GM12878 (cell line): ENCODE results near the gene ALG2. TPM values are rescaled to one million over a fixed set of nuclear protein-coding genes. Genes with fewer than 3 reads are reported as not detected.
"Not testable (repeated sequence)": the region's sequence is repeated elsewhere in the genome, so short reads cannot be mapped to it uniquely, and the experiment has no call there.

Experiments used
- ATAC-seq: fragments of 200-7000 bp; cut with Tn5 transposase; 3 replicates; pipeline ENCODE4 v1.9.1; 2020; ENCODE audit warnings: mild to moderate bottlenecking, moderate library complexity
- BruUV-seq: library from RNA; stranded (reverse); fragments of 400-500 nt; replicated peaks from 2 replicates; lab custom pipeline; 2021; lab: Mats Ljungman, UMichigan
- CTCF ChIA-PET: fragments of 300-600 bp; sonication (Branson Sonifier 250); formaldehyde crosslinking; extraction: SDS; loops from one replicate; lab custom pipeline; 2021; ENCODE audit warnings: inconsistent platforms; lab: Yijun Ruan, JAX
- POLR2A ChIA-PET: fragments of 350-600 bp; formaldehyde crosslinking; extraction: SDS; loops from one replicate; lab custom pipeline; 2021; ENCODE audit warnings: inconsistent platforms; lab: Charles Lee
- RAD21 ChIA-PET: fragments of 300-600 bp; sonication (Branson Sonifier 250); formaldehyde crosslinking; loops from one replicate; lab custom pipeline; 2023; ENCODE audit warnings: antibody characterized with exemption; ENCODE audit not compliant: unreplicated experiment; lab: Charles Lee
- SMC1A ChIA-PET: fragments of 300-600 bp; sonication (Branson Sonifier 250); formaldehyde crosslinking; loops from one replicate; lab custom pipeline; 2023; ENCODE audit not compliant: unreplicated experiment, uncharacterized antibody; lab: Charles Lee
- DNase-seq: peaks from one replicate; pipeline ENCODE4 v3.0.0-alpha.2; 2011; ENCODE audit warnings: low read depth, low spot score
- FAIRE-seq: peaks from 3 replicates; lab custom pipeline; 2011; peaks lifted over from hg19 to GRCh38; lab: Jason Lieb, UNC
- H2AFZ ChIP-seq: 2 replicates; pipeline ENCODE4 v1.6.0; 2011; ENCODE audit warnings: low read depth, low read length, control low read depth; ENCODE audit not compliant: control insufficient read depth
- H3K27ac ChIP-seq: 2 replicates; pipeline ENCODE4 v1.5.1; 2011; ENCODE audit warnings: control low read depth; ENCODE audit not compliant: control insufficient read depth, insufficient read depth
- H3K27me3 ChIP-seq, 2 experiments: replicated peaks in 1 of 2; 2 replicates each; pipeline versions ENCODE4 v1.6.0 to v1.6.1; 2011; ENCODE audit warnings: low read length in 1 of 2; ENCODE audit not compliant: control insufficient read depth in 2 of 2, insufficient read depth in 2 of 2
- H3K36me3 ChIP-seq, 2 experiments: 2 replicates each; pipeline ENCODE4 v1.5.1; 2011; ENCODE audit warnings: low read length in 1 of 2; ENCODE audit not compliant: control insufficient read depth in 2 of 2, insufficient read depth in 2 of 2
- H3K4me1 ChIP-seq: 2 replicates; pipeline ENCODE4 v1.6.1; 2011; ENCODE audit warnings: mild to moderate bottlenecking, low read length, moderate library complexity, mixed read lengths; ENCODE audit not compliant: control insufficient read depth, insufficient read depth
- H3K4me2 ChIP-seq: 2 replicates; pipeline ENCODE4 v1.6.0; 2011; ENCODE audit warnings: control low read depth; ENCODE audit not compliant: control insufficient read depth, insufficient read depth
- H3K4me3 ChIP-seq: fragments of 200-600 bp; sonication (generic); 2 replicates; pipeline ENCODE4 v1.5.1; 2016
- H3K79me2 ChIP-seq: 2 replicates; pipeline ENCODE4 v1.6.0; 2011; ENCODE audit warnings: low read length; ENCODE audit not compliant: control insufficient read depth, insufficient read depth
- H3K9ac ChIP-seq: 2 replicates; pipeline ENCODE4 v1.8.0; 2011; ENCODE audit warnings: low read length, control low read depth, mixed read lengths; ENCODE audit not compliant: control insufficient read depth, insufficient read depth
- H3K9me3 ChIP-seq: replicated peaks from 3 replicates; pipeline ENCODE4 v1.5.1; 2011; ENCODE audit warnings: mild to moderate bottlenecking, low read length; ENCODE audit not compliant: control insufficient read depth, insufficient read depth
- H4K20me1 ChIP-seq: 2 replicates; pipeline ENCODE4 v1.6.0; 2011; ENCODE audit not compliant: control insufficient read depth, insufficient read depth
- GATAD2B ChIP-seq: fragments of 450-650 bp; conservative IDR thresholded peaks from 2 replicates; pipeline ENCODE4 v1.6.1; 2017; ENCODE audit warnings: low read depth, mild to moderate bottlenecking, moderate library complexity
- SREBF2 ChIP-seq: IDR thresholded peaks from 2 replicates; pipeline ENCODE4 v1.6.1; 2012; ENCODE audit warnings: mild to moderate bottlenecking, low read length
- WGBS: methylation state at CpG from one replicate; pipeline ENCODE4 v1.1.6; 2016; ENCODE audit warnings: low lambda C conversion rate; ENCODE audit not compliant: insufficient replicate concordance, insufficient coverage; ENCODE audit errors: missing lambda C conversion rate; 5-methylcytosine and 5-hydroxymethylcytosine counted together
- in situ Hi-C: fragments of 300-500 bp; cut with MboI; formaldehyde crosslinking; loops from 9 replicates; pipeline ENCODE4 v1.14.3; 2018; ENCODE audit warnings: mixed read lengths
- intact Hi-C: fragments of 100-400 bp; cut with micrococcal nuclease; formaldehyde crosslinking; loops from one replicate; pipeline ENCODE4 v1.14.2; 2022; ENCODE audit not compliant: unreplicated experiment
- polyA plus RNA-seq, 11 experiments: library from polyadenylated mRNA; depleted of rRNA in 4 of 11; unstranded in 6 of 11; stranded (reverse) in 5 of 11; fragments of >200 nt; fragmentation: Nextera tagmentation in 4 of 11; fragmentation: Illumina TruSeq in 1 of 11; extraction: Ambion mirVana in 4 of 11; extraction: Trizol in 1 of 11; gene quantifications; 1 replicate in 1 of 11; 2 replicates in 10 of 11; pipeline versions ENCODE4 v1.2.1 to v1.2.3, GENCODE V29; 2011 to 2016; ENCODE audit warnings: inconsistent platforms in 2 of 11, missing spikeins in 2 of 11, low read depth in 1 of 11
- total RNA-seq, 4 experiments: library from RNA; depleted of rRNA in 3 of 4; stranded (reverse); fragments of >200 nt in 3 of 4; fragmentation: Illumina TruSeq in 1 of 4; extraction: Trizol in 1 of 4; gene quantifications; 2 replicates each; pipeline versions ENCODE4 v1.2.1 to v1.2.3, GENCODE V29; 2013 to 2021

The ALG2 gene
- total and polyA plus RNA-seq, 10 of the 15 experiments (the other 5 are each of a cell fraction or from before 2014, with no cell fraction given) = 8.8 to 52.5 (median 38.6) TPM

DNA sequence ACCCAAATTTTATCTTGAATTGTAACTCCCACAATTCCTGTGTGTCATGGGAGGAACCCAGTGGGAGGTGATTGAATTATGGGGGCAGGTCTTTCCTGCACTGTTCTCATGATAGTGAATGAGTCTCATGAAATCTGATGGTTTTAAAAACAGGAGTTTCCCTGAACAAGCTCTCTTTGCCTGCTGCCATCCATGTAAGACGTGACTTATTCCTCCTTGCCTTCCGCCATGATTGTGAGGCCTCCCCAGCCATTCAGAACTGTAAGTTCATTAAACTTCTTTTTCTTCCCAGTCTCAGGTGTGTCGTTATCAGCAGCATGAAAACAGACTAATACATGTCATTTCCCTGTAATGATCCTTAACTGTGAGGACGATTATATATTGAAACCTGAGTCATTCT is 16.1 kb upstream of the ALG2 start:
- H3K36me3 ChIP-seq, BruUV-seq, H3K9ac ChIP-seq, H4K20me1 ChIP-seq, H3K79me2 ChIP-seq, ATAC-seq, H2AFZ ChIP-seq, in situ Hi-C loops, DNase-seq, H3K9me3 ChIP-seq, H3K27me3 ChIP-seq, H3K4me2 ChIP-seq, H3K4me3 ChIP-seq, FAIRE-seq: not testable (repeated sequence)
- ChIA-PET SMC1A (interaction anchor here (0.9 to 9.0 kb wide), 4 partner anchors 9 to 36 kb away, joined by 4 to 143 read pairs (median 10); no protein-coding TSS in a partner anchor), RAD21 (interaction anchor here (2.1 to 7.5 kb wide), 2 partner anchors 9 to 27 kb away, joined by 5 to 87 read pairs; no protein-coding TSS in a partner anchor), CTCF (interaction anchor here (1.0 kb wide), 1 partner anchor 16 kb away, joined by 3 read pairs; no protein-coding TSS in a partner anchor), POLR2A (interaction anchor here (0.6 to 1.1 kb wide), 2 partner anchors 16 to 53 kb away, joined by 3 to 5 read pairs; no protein-coding TSS in a partner anchor)
- Histone ChIP-seq H3K4me1 (peaks cover 44% of the 10 kb centered on the region), H3K27ac (peak overlapping the region; percentile 94)
- over 99% methylated on average over 4 of the region's 4 CpGs for WGBS
- intact Hi-C loops = loop anchor here (5.0 kb wide), 1 partner anchor 56 kb away; no protein-coding TSS in a partner anchor

DNA sequence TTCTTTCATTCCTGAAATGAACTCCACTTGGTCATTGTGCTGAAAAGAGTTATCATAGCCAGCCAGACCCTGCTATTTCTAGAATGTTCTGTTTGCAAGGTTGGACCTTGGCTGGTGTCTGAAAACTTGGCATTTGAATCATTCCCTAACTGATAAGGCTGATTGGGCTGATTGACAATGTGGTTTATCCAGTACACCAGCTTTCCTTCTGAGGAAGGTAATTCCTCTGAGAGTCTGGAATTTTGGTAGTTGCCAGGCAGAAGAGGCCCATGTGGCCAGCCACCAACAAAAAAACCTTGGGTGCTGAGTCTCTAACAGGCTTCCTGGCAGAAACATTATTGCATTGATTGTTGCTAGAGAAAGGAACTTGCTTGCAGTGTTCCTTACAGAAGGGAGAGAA is 15.6 kb upstream of the ALG2 start:
- SMC1A ChIA-PET = interaction anchor here (1.1 to 9.0 kb wide), 6 partner anchors 9 to 73 kb away, joined by 3 to 143 read pairs (median 6); no protein-coding TSS in a partner anchor
- FAIRE-seq = no peak
- H3K9ac ChIP-seq = peak overlapping the region; percentile 10; the same call in 1 of the 2 replicates
- no peak overlapping the region for H2AFZ ChIP-seq
- no TSS peak for BruUV-seq
- H3K4me2 ChIP-seq = peak overlapping the region; percentile 93
- RAD21 ChIA-PET = interaction anchor here (6.4 to 7.5 kb wide), 2 partner anchors 9 to 16 kb away, joined by 50 to 87 read pairs; no protein-coding TSS in a partner anchor
- no peaks in the 10 kb centered on the region for H3K27me3 ChIP-seq
- peaks cover 7% of the 10 kb centered on the region; the same call in 2 of the 3 replicates for H3K9me3 ChIP-seq
- no peaks in the 10 kb centered on the region; the same call in 1 of the 2 replicates for H3K79me2 ChIP-seq
- peak overlapping the region; percentile 94 for H3K27ac ChIP-seq
- intact Hi-C loops (loop anchor here (5.0 kb wide), 1 partner anchor 55 kb away; no protein-coding TSS in a partner anchor), in situ Hi-C loops (no loop called here)
- POLR2A ChIA-PET = interaction anchor here (0.8 to 2.5 kb wide), 2 partner anchors 8 to 15 kb away, joined by 3 to 7 read pairs; no protein-coding TSS in a partner anchor
- no peak for ATAC-seq
- H3K36me3 ChIP-seq = peaks cover 0 to 3% of the 10 kb centered on the region in 2 experiments; a peak in 2 of 4 replicates
- no peaks in the 10 kb centered on the region for H4K20me1 ChIP-seq
- no peak for DNase-seq
- CTCF ChIA-PET = interaction anchor here (1.3 to 2.4 kb wide), 2 partner anchors 8 to 587 kb away, joined by 3 to 8 read pairs; no protein-coding TSS in a partner anchor
- 0 out of 2 replicates have a peak, but pooled peaks have one; percentile 8 for TF ChIP-seq GATAD2B
- no peak for TF ChIP-seq SREBF2
- no peak overlapping the region; the same call in 1 of the 2 replicates for H3K4me3 ChIP-seq
- H3K4me1 ChIP-seq = peaks cover 43% of the 10 kb centered on the region
